OCI-LY7 (cell line): Measurements from ENCODE around the gene TRIO.

Experiments
- EZH2phosphoT487 ChIP-seq: fragments of 200-600 bp; sonication (generic); IDR thresholded peaks from 2 replicates; pipeline ENCODE4 v1.6.1; 2018; ENCODE audit warnings: low read depth, borderline replicate concordance, mild to moderate bottlenecking, mixed run types, antibody characterized with exemption, low read length, moderate library complexity, mixed read lengths
- TF ChIP-seq, protein P1 (sequence below): fragments of 200-600 bp; sonication (generic); conservative IDR thresholded peaks from 2 replicates; pipeline ENCODE4 v1.5.1; 2014; ENCODE audit warnings: mild to moderate bottlenecking, antibody characterized with exemption, low read length, moderate library complexity, mixed read lengths

DNA sequence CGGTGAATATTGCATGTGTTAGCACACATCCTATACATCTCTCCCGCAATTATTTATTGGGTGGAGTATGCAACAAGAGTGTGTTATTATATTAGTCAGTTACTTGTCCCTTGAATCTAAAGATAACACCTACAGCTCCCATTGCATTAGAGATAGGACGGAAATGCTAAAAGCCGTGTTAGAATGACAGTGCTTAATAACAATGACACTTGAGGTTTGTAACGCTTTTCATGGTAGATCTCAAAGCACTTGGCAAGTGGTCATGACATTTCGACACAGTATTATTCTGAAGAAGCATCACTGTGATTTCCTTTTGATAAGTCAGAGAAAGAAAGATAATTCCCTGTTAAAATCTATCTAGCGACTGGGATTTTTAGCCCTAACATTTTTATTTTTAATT, 33.4 kb upstream of the TRIO start:
- TF ChIP-seq, protein P1, sequence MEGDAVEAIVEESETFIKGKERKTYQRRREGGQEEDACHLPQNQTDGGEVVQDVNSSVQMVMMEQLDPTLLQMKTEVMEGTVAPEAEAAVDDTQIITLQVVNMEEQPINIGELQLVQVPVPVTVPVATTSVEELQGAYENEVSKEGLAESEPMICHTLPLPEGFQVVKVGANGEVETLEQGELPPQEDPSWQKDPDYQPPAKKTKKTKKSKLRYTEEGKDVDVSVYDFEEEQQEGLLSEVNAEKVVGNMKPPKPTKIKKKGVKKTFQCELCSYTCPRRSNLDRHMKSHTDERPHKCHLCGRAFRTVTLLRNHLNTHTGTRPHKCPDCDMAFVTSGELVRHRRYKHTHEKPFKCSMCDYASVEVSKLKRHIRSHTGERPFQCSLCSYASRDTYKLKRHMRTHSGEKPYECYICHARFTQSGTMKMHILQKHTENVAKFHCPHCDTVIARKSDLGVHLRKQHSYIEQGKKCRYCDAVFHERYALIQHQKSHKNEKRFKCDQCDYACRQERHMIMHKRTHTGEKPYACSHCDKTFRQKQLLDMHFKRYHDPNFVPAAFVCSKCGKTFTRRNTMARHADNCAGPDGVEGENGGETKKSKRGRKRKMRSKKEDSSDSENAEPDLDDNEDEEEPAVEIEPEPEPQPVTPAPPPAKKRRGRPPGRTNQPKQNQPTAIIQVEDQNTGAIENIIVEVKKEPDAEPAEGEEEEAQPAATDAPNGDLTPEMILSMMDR: no peak
- TF ChIP-seq EZH2phosphoT487: no peak
